Stomach (tissue), 4 donors: ENCODE data around the gene GRIA1.

Experiments used
- CTCF ChIP-seq, 7 experiments: fragments of 450-650 bp in 4 of 7; fragments of 200-600 bp in 3 of 7; sonication (generic) in 3 of 7; IDR thresholded peaks; one replicate each; pipeline ENCODE4 v1.5.1; 2016 to 2019; ENCODE audit warnings: antibody characterized with exemption in 7 of 7, control low read depth in 2 of 7, mild to moderate bottlenecking in 1 of 7
- POLR2A ChIP-seq, 4 donors: fragments of 450-650 bp; IDR thresholded peaks; one replicate each; pipeline ENCODE4 v1.6.1; 2016; ENCODE audit warnings: antibody characterized with exemption in 4 of 4, control low read depth in 2 of 4, mild to moderate bottlenecking in 1 of 4, moderate library complexity in 1 of 4

GRCh38 chr5:153555420-153556114 is 65.1 kb downstream of the GRIA1 start:
- no peak for TF ChIP-seq POLR2A (IDR thresholded peaks at IDR 0.05)
- TF ChIP-seq CTCF (IDR thresholded peaks at IDR 0.05), result no peak
